HG02938 (cell line): ENCODE results near the gene NSG1.

Experiments
- ATAC-seq: cut with Tn5 transposase; IDR thresholded peaks from one replicate; pipeline ENCODE4 v1.9.1; 2021; ENCODE audit warnings: mild to moderate bottlenecking, moderate library complexity; ENCODE audit not compliant: unreplicated experiment

Gene NSG1

GRCh38 chr4:4395371-4395770 is 8.5 kb downstream of the NSG1 start:
- ATAC-seq: no peak

GRCh38 chr4:4395849-4396627 is 9.1 kb downstream of the NSG1 start:
- peak; percentile 90 for ATAC-seq

- ATAC-seq: no peak
Measured at GRCh38 chr4:4396628-4397440, 9.9 kb downstream of the NSG1 start.

- ATAC-seq: no peak
Measured at GRCh38 chr4:4397441-4397819, 10.5 kb downstream of the NSG1 start.

GRCh38 chr4:4398430-4398829 is 11.5 kb downstream of the NSG1 start:
- no peak for ATAC-seq

- no peak for ATAC-seq
Measured at GRCh38 chr4:4401036-4401435, 14.1 kb downstream of the NSG1 start.

GRCh38 chr4:4402966-4403365 is 16.1 kb downstream of the NSG1 start:
- ATAC-seq: no peak

- ATAC-seq: no peak
Measured at GRCh38 chr4:4405358-4405962, 18.6 kb downstream of the NSG1 start.

GRCh38 chr4:4406455-4407298 is 19.8 kb downstream of the NSG1 start:
- no peak for ATAC-seq

GRCh38 chr4:4407299-4408131 is 20.6 kb downstream of the NSG1 start:
- ATAC-seq: no peak

- ATAC-seq: no peak
Measured at GRCh38 chr4:4408132-4408523, 21.2 kb downstream of the NSG1 start.

- no peak for ATAC-seq
Measured at GRCh38 chr4:4408576-4409335, 21.9 kb downstream of the NSG1 start.

- ATAC-seq: no peak
Measured at GRCh38 chr4:4409416-4410115, 22.7 kb downstream of the NSG1 start.

GRCh38 chr4:4410271-4410670 is 23.4 kb downstream of the NSG1 start:
- ATAC-seq: no peak

GRCh38 chr4:4411906-4412305 is 25.0 kb downstream of the NSG1 start:
- ATAC-seq: no peak

GRCh38 chr4:4412641-4413372 is 25.9 kb downstream of the NSG1 start:
- no peak for ATAC-seq

GRCh38 chr4:4413373-4413725 is 26.4 kb downstream of the NSG1 start:
- ATAC-seq: no peak

- no peak for ATAC-seq
Measured at GRCh38 chr4:4413806-4414205, 26.9 kb downstream of the NSG1 start.
